H9 (cell line): Measurements from ENCODE around the gene ITPKC. TPM values are rescaled to one million over a fixed set of nuclear protein-coding genes. Genes with fewer than 3 reads are reported as not detected.

Experiments used
- DNase-seq: peaks from one replicate; pipeline ENCODE4 v3.0.0-alpha.2; 2017
- H2AFZ ChIP-seq: one replicate; pipeline ENCODE4 v1.6.1; 2013; ENCODE audit warnings: mild to moderate bottlenecking, low read length, control low read depth, moderate library complexity
- H2AK5ac ChIP-seq: 2 replicates; pipeline ENCODE4 v1.6.1; 2013; ENCODE audit warnings: low read length, control low read depth, mixed read lengths; ENCODE audit not compliant: insufficient read length
- H2BK120ac ChIP-seq: one replicate; pipeline ENCODE4 v1.6.1; 2013; ENCODE audit warnings: low read depth, mild to moderate bottlenecking, low read length, control low read depth, inconsistent platforms; ENCODE audit not compliant: poor library complexity, severe bottlenecking
- H2BK12ac ChIP-seq: 2 replicates; pipeline ENCODE4 v1.6.1; 2013; ENCODE audit warnings: low read length, control low read depth, mixed read lengths, low read depth; ENCODE audit not compliant: insufficient read length
- H2BK15ac ChIP-seq: 2 replicates; pipeline ENCODE4 v1.6.1; 2013; ENCODE audit warnings: low read depth, low read length, control low read depth
- H2BK20ac ChIP-seq: one replicate; pipeline ENCODE4 v1.6.1; 2013; ENCODE audit warnings: low read depth, mild to moderate bottlenecking, low read length, control low read depth, inconsistent platforms; ENCODE audit not compliant: poor library complexity, severe bottlenecking
- H2BK5ac ChIP-seq: 2 replicates; pipeline ENCODE4 v1.6.1; 2013; ENCODE audit warnings: low read length, control low read depth, mixed read lengths; ENCODE audit not compliant: insufficient read length
- H3K14ac ChIP-seq: 2 replicates; pipeline ENCODE4 v1.6.1; 2013; ENCODE audit warnings: low read length, control low read depth; ENCODE audit not compliant: insufficient read depth
- H3K18ac ChIP-seq: 2 replicates; pipeline ENCODE4 v1.6.1; 2013; ENCODE audit warnings: low read depth, mild to moderate bottlenecking, mixed read lengths, low read length, control low read depth; ENCODE audit not compliant: insufficient read length
- H3K23ac ChIP-seq: 2 replicates; pipeline ENCODE4 v1.6.1; 2013; ENCODE audit warnings: low read length, control low read depth, mixed read lengths, low read depth; ENCODE audit not compliant: insufficient read length
- H3K23me2 ChIP-seq: 2 replicates; pipeline ENCODE4 v1.6.1; 2013; ENCODE audit warnings: low read depth, mild to moderate bottlenecking, mixed read lengths, low read length, control low read depth; ENCODE audit not compliant: insufficient read length, poor library complexity, severe bottlenecking
- H3K27ac ChIP-seq: 2 replicates; pipeline ENCODE4 v1.5.1; 2013; ENCODE audit warnings: low read length, control low read depth, mixed read lengths, low read depth; ENCODE audit not compliant: insufficient read length
- H3K27me3 ChIP-seq: 2 replicates; pipeline ENCODE4 v1.6.1; 2013; ENCODE audit warnings: low read length, control low read depth, inconsistent platforms; ENCODE audit not compliant: insufficient read depth
- H3K4ac ChIP-seq: 2 replicates; pipeline ENCODE4 v1.6.1; 2013; ENCODE audit warnings: low read depth, mild to moderate bottlenecking, control low read depth, inconsistent platforms, low read length, moderate library complexity
- H3K4me1 ChIP-seq: 2 replicates; pipeline ENCODE4 v1.6.1; 2013; ENCODE audit warnings: low read length, control low read depth, inconsistent platforms; ENCODE audit not compliant: insufficient read depth
- H3K4me2 ChIP-seq: 2 replicates; pipeline ENCODE4 v1.6.1; 2013; ENCODE audit warnings: low read length, control low read depth, mixed read lengths; ENCODE audit not compliant: insufficient read length, insufficient read depth
- H3K56ac ChIP-seq: 2 replicates; pipeline ENCODE4 v1.6.1; 2013; ENCODE audit warnings: low read depth, mild to moderate bottlenecking, mixed read lengths, low read length, control low read depth; ENCODE audit not compliant: insufficient read length
- H3K79me1 ChIP-seq: 2 replicates; pipeline ENCODE4 v1.6.1; 2013; ENCODE audit warnings: low read depth, mild to moderate bottlenecking, moderate library complexity, low read length, control low read depth, inconsistent platforms; ENCODE audit not compliant: insufficient read depth, poor library complexity, severe bottlenecking
- H3K79me2 ChIP-seq: 2 replicates; pipeline ENCODE4 v1.6.1; 2013; ENCODE audit warnings: low read length, control low read depth, inconsistent platforms; ENCODE audit not compliant: insufficient read depth
- H3K9ac ChIP-seq: 2 replicates; pipeline ENCODE4 v1.6.1; 2013; ENCODE audit warnings: low read length, control low read depth, mixed read lengths; ENCODE audit not compliant: insufficient read length; ENCODE audit errors: extremely low read depth
- H3K9me3 ChIP-seq: one replicate; pipeline ENCODE4 v1.6.1; 2013; ENCODE audit warnings: low read depth, low read length, inconsistent platforms; ENCODE audit not compliant: control insufficient read depth
- H3T11ph ChIP-seq: one replicate; pipeline ENCODE4 v1.6.1; 2013; ENCODE audit warnings: mild to moderate bottlenecking, low read length, control low read depth, inconsistent platforms
- H4K20me1 ChIP-seq: one replicate; pipeline ENCODE4 v1.6.1; 2013; ENCODE audit not compliant: control insufficient read depth, insufficient read length, insufficient read depth
- H4K5ac ChIP-seq: 2 replicates; pipeline ENCODE4 v1.6.1; 2013; ENCODE audit warnings: low read depth, mild to moderate bottlenecking, mixed read lengths, low read length, control low read depth; ENCODE audit not compliant: insufficient read length
- H4K8ac ChIP-seq: replicated peaks from 2 replicates; pipeline ENCODE4 v1.6.1; 2013; ENCODE audit warnings: low read length, control low read depth, mixed read lengths, low read depth; ENCODE audit not compliant: insufficient read length
- H4K91ac ChIP-seq: 2 replicates; pipeline ENCODE4 v1.6.1; 2013; ENCODE audit warnings: low read depth, mild to moderate bottlenecking, moderate library complexity, mixed read lengths, low read length, control low read depth; ENCODE audit not compliant: insufficient read length
- H3K27ac Mint-ChIP-seq, 3 experiments: 2 replicates in 2 of 3; 3 replicates in 1 of 3; pipeline ENCODE4 v1.8.0; 2020 to 2021; ENCODE audit warnings: mixed read lengths in 3 of 3, mild to moderate bottlenecking in 1 of 3, moderate library complexity in 1 of 3
- H3K27me3 Mint-ChIP-seq: 2 replicates; pipeline ENCODE4 v1.8.0; 2021; ENCODE audit warnings: low read depth, mild to moderate bottlenecking, moderate library complexity, mixed read lengths
- H3K36me3 Mint-ChIP-seq, 3 experiments: 2 replicates in 2 of 3; 3 replicates in 1 of 3; pipeline ENCODE4 v1.8.0; 2020 to 2021; ENCODE audit warnings: low read depth in 3 of 3, mixed read lengths in 3 of 3; ENCODE audit not compliant: insufficient read depth in 1 of 3
- H3K4me1 Mint-ChIP-seq, 2 experiments: 2 replicates each; pipeline ENCODE4 v1.8.0; 2020; ENCODE audit warnings: mixed read lengths in 2 of 2
- H3K4me3 Mint-ChIP-seq, 2 experiments: 2 replicates in 1 of 2; 3 replicates in 1 of 2; pipeline ENCODE4 v1.8.0; 2020 to 2021; ENCODE audit warnings: mild to moderate bottlenecking in 2 of 2, mixed read lengths in 2 of 2, moderate library complexity in 1 of 2
- H3K9me3 Mint-ChIP-seq, 2 experiments: 2 replicates in 1 of 2; 3 replicates in 1 of 2; pipeline ENCODE4 v1.8.0; 2020; ENCODE audit warnings: mild to moderate bottlenecking in 2 of 2, mixed read lengths in 2 of 2, moderate library complexity in 1 of 2
- CTCF ChIP-seq: fragments of 200-600 bp; sonication (generic); conservative IDR thresholded peaks from 3 replicates; pipeline ENCODE4 v1.8.0; 2021; ENCODE audit warnings: antibody characterized with exemption, mild to moderate bottlenecking
- WGBS: extraction: QIAGEN DNeasy Blood & Tissue Kit; methylation state at CpG from one replicate; pipeline ENCODE4 v1.1.7; 2013; ENCODE audit warnings: missing lambda C conversion rate, low lambda C conversion rate, mixed read lengths; ENCODE audit not compliant: insufficient read length; ENCODE audit errors: extremely low coverage; 5-methylcytosine and 5-hydroxymethylcytosine counted together
- total RNA-seq: library from RNA; stranded (reverse); gene quantifications from 2 replicates; pipeline ENCODE4 v1.2.1, GENCODE V29; 2021

ITPKC gene
- total RNA-seq, 1 experiment from 2014 or later, result 11.2 TPM

GRCh38 chr19:40673397-40673796, 43.5 kb upstream of the ITPKC start:
- H3K27me3 Mint-ChIP-seq, result no peaks in the 10 kb centered on the region; the same call in 1 of the 2 replicates
- no peak overlapping the region for H3K4me3 Mint-ChIP-seq
- Histone ChIP-seq H2BK12ac (no peak overlapping the region), H4K5ac (no peak overlapping the region), H4K8ac (no peak overlapping the region), H3K23ac (no peak overlapping the region), H2BK20ac (no peak overlapping the region), H3K14ac (no peak overlapping the region), H3K23me2 (no peaks in the 10 kb centered on the region), H3K79me1 (no peaks in the 10 kb centered on the region), H3K4me2 (no peak overlapping the region), H3K27ac (no peak overlapping the region), H3K9ac (no peak overlapping the region), H3K18ac (no peak overlapping the region), H3K27me3 (no peaks in the 10 kb centered on the region), H2AFZ (no peak overlapping the region), H3K4ac (no peak overlapping the region), H3T11ph (no peak overlapping the region), H2BK15ac (no peak overlapping the region), H2BK5ac (no peak overlapping the region), H3K79me2 (no peaks in the 10 kb centered on the region), H4K91ac (no peak overlapping the region), H3K9me3 (no peaks in the 10 kb centered on the region), H3K56ac (no peak overlapping the region), H4K20me1 (no peaks in the 10 kb centered on the region), H2AK5ac (no peak overlapping the region), H3K4me1 (no peaks in the 10 kb centered on the region), H2BK120ac (no peak overlapping the region)
- no peaks in the 10 kb centered on the region for H3K4me1 Mint-ChIP-seq
- no peak for DNase-seq
- H3K36me3 Mint-ChIP-seq, result peaks cover 24 to 52% (median 50%) of the 10 kb centered on the region in 3 experiments
- WGBS, result no CpG with 5 or more reads among the region's 11 CpGs
- no peak for TF ChIP-seq CTCF
- H3K9me3 Mint-ChIP-seq, result no peaks in the 10 kb centered on the region
- H3K27ac Mint-ChIP-seq, result no peak overlapping the region
